ENCODE measurements around the gene VWA1.

VWA1 gene

DNA sequence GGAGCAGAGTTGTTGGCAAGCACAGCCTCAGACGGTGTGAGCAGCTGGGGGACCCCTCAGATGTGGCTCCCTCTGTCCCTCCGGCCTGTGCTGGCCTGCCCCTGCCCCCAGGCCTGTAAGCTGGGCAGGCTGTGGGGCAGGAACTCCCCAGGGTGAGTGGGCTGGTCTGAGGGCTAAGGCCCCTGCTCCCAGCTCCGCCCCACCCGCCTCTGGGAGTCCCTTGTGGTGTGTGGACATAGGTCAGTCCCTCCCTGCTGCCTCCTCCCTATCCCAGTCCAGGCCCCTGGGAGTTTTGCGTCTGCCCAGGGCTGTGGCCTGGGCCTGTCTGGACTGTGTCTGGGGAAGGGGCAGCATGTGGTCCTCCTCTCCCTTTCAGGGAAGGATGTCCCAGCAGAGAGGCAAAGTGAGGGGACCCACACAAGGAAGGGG, 3.6 kb upstream of the VWA1 start:
- CTCF ChIA-PET = no interaction called here
- POLR2A ChIA-PET (ENCODE audit: low non-redundant PET) = no interaction called here
- DNase-seq (ENCODE audit: low spot score) = no peak
- TF ChIP-seq, protein P1, sequence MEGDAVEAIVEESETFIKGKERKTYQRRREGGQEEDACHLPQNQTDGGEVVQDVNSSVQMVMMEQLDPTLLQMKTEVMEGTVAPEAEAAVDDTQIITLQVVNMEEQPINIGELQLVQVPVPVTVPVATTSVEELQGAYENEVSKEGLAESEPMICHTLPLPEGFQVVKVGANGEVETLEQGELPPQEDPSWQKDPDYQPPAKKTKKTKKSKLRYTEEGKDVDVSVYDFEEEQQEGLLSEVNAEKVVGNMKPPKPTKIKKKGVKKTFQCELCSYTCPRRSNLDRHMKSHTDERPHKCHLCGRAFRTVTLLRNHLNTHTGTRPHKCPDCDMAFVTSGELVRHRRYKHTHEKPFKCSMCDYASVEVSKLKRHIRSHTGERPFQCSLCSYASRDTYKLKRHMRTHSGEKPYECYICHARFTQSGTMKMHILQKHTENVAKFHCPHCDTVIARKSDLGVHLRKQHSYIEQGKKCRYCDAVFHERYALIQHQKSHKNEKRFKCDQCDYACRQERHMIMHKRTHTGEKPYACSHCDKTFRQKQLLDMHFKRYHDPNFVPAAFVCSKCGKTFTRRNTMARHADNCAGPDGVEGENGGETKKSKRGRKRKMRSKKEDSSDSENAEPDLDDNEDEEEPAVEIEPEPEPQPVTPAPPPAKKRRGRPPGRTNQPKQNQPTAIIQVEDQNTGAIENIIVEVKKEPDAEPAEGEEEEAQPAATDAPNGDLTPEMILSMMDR (conservative IDR thresholded peaks at IDR 0.05; ENCODE audit: low read depth) = no peak
- H3K27ac ChIP-seq = peak overlapping the region; percentile 57

DNA sequence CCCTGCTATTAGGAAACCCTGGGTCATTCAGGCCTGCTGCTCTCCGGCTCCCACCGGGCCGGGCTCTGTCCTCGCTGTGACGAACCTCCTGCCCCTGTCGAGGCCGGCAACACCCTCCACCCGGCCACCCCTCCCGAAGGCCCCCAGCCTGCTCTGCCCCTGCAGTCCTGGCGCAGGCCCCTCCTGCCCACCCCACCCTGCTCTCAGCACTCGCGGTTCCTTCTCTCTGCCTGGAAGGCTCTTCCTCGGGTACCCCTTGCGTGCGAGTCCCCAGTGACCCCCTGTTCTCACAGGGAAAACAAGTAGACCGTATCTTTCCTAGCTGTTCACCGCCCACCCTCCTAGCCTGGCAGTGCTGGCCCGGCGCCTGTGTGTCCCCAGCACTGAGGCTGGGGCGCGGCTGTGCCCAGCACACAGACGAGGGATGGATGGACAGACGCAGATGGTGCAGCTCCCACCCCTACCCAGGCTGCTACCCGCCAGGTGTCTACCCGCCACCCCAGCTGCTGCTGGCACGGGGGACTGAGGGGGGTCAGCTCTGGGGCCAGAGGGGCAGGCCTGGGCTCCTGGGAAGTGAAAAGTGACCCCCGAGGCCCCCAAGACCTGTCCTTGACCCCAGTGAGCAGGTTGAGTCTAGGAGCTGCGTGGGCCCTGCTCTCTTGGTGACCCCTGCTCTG, 3.1 kb upstream of the VWA1 start:
- no peak for DNase-seq (ENCODE audit: low spot score)
- TF ChIP-seq, protein P1 (conservative IDR thresholded peaks at IDR 0.05; ENCODE audit: low read depth) = no peak
- ChIA-PET CTCF (interaction anchor here (1.0 kb wide), 1 partner anchor 32 kb away, joined by 5 read pairs; no protein-coding TSS in a partner anchor), POLR2A (ENCODE audit: low non-redundant PET) (interaction anchor here (0.6 kb wide), 1 partner anchor 36 kb away, joined by 11 read pairs; no protein-coding TSS in a partner anchor)
- H3K27ac ChIP-seq = peak overlapping the region; percentile 57

DNA sequence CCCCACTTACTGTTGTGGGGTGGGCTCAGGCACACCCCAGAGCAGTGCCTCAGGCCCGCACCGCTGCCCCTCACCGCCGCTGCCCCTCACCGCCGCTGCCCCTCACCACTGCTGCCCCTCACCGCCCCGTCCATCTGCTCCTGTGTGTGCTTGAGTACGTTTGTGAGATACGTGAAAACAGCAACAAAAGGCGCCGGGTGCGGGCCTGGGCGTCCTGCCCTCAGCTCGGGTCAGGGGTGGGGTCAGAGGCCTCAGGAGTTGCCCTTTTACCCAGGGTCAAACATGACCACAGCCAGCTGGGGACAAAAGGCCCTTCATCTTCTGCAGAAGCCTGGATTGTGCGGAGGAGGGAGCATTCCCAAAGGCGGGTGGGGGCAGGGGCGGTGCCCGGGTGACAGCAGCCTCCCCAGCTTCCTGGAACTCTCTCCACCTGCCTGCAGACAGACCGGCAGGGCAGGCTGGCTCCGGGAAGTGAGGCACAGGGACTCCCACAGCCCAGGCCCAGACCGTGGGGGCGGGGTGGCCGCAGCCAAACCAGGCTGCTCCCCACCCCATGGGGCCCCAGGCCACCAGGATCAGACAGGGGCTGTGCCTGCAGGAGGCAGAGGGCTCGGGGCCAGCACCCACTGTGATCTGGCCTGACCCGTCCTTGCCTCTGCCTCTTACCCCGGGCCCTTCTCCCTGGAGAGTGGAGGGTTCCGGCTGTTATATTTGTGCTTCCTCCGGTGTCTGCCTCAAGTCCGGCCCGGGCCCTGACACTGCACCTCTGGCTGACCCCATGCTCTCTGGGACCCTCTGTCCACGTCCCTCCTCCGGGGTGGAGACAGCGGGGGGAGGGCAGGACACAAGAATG, 2.3 kb upstream of the VWA1 start:
- H3K27ac ChIP-seq = peak overlapping the region; percentile 42
- TF ChIP-seq, protein P1 (conservative IDR thresholded peaks at IDR 0.05; ENCODE audit: low read depth) = no peak
- CTCF ChIA-PET = interaction anchor here (0.6 to 1.8 kb wide), 4 partner anchors 26 to 291 kb away, joined by 3 to 7 read pairs (median 4); partner anchors contain the start of gene MRPL20
- POLR2A ChIA-PET (ENCODE audit: low non-redundant PET) = interaction anchor here (0.6 kb wide), 1 partner anchor 37 kb away, joined by 11 read pairs; no protein-coding TSS in a partner anchor
- peak; percentile 75 for DNase-seq (ENCODE audit: low spot score)

DNA sequence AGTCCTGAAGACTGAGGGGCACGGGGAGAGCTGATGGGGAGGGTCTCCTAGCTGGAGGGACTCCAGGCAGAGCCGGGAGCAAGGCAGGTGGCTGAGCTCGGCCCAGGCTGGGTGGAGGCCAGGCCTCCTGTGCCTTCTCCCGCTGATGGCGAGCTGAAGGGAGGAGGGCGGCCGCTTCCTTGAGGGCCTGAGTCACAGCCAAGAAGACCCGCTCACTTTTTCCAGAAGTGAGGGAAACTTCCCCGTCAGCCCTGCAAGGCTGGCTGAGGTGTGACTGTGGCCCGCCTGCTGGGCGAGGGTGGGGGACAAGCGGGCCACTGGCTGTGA, 1.7 kb upstream of the VWA1 start:
- no peak for DNase-seq (ENCODE audit: low spot score)
- CTCF ChIA-PET = interaction anchor here (0.6 to 1.8 kb wide), 4 partner anchors 26 to 291 kb away, joined by 3 to 7 read pairs (median 4); partner anchors contain the start of gene MRPL20
- H3K27ac ChIP-seq = peak overlapping the region; percentile 42
- TF ChIP-seq, protein P1 (conservative IDR thresholded peaks at IDR 0.05; ENCODE audit: low read depth) = no peak
- POLR2A ChIA-PET (ENCODE audit: low non-redundant PET) = interaction anchor here (0.8 to 0.9 kb wide), 2 partner anchors 13 to 26 kb away, joined by 3 read pairs; partner anchors contain the start of gene ANKRD65

GRCh38 chr1:1434131-1434823, 1.2 kb upstream of the VWA1 start:
- DNase-seq (ENCODE audit: low spot score) = no peak
- TF ChIP-seq, protein P1 (conservative IDR thresholded peaks at IDR 0.05; ENCODE audit: low read depth) = no peak
- POLR2A ChIA-PET (ENCODE audit: low non-redundant PET) = interaction anchor here (0.8 to 0.9 kb wide), 2 partner anchors 13 to 27 kb away, joined by 3 read pairs; partner anchors contain the start of gene ANKRD65
- H3K27ac ChIP-seq = peak overlapping the region; percentile 42; the same call in 1 of the 2 replicates
- CTCF ChIA-PET = interaction anchor here (0.6 to 1.8 kb wide), 4 partner anchors 27 to 292 kb away, joined by 3 to 7 read pairs (median 3); partner anchors contain the start of gene MRPL20

GRCh38 chr1:1434824-1435105, 725 bp upstream of the VWA1 start:
- ChIA-PET CTCF (interaction anchor here (0.6 to 1.8 kb wide), 2 partner anchors 27 to 63 kb away, joined by 3 to 7 read pairs; partner anchors contain the start of gene MRPL20), POLR2A (ENCODE audit: low non-redundant PET) (no interaction called here)
- no peak for DNase-seq (ENCODE audit: low spot score)
- TF ChIP-seq, protein P1 (conservative IDR thresholded peaks at IDR 0.05; ENCODE audit: low read depth) = no peak
- H3K27ac ChIP-seq = peak overlapping the region; percentile 42
